IMR-90 (cell line): ENCODE measurements around the gene DUOX2. TPM values are rescaled to one million over a fixed set of nuclear protein-coding genes. Genes with fewer than 3 reads are reported as not detected.
"Not testable (repeated sequence)": the region's sequence is repeated elsewhere in the genome, so short reads cannot be mapped to it uniquely, and the experiment has no call there.

Source experiments
- ATAC-seq: fragments of 200-7000 bp; cut with Tn5 transposase; 2 replicates; pipeline ENCODE4 v1.9.1; 2020; ENCODE audit warnings: low read depth, mild to moderate bottlenecking, moderate library complexity
- BruUV-seq: library from RNA; stranded (reverse); fragments of 400-500 nt; replicated peaks from 2 replicates; lab custom pipeline; 2021; lab: Mats Ljungman, UMichigan
- CTCF ChIA-PET: fragments of 300-600 bp; formaldehyde crosslinking; extraction: SDS; loops from one replicate; lab custom pipeline; 2021; ENCODE audit warnings: antibody characterized with exemption; lab: Yijun Ruan, JAX
- POLR2A ChIA-PET: fragments of 300-600 bp; sonication (Branson Sonifier 250); formaldehyde crosslinking; loops from one replicate; lab custom pipeline; 2022; ENCODE audit warnings: antibody characterized with exemption; ENCODE audit not compliant: unreplicated experiment; lab: Charles Lee
- DNase-seq: peaks from one replicate; pipeline ENCODE4 v3.0.0; 2013
- H2AFZ ChIP-seq: replicated peaks from 2 replicates; pipeline ENCODE3; 2013; ENCODE audit warnings: low read length, mild to moderate bottlenecking; ENCODE audit not compliant: poor library complexity
- H2AK5ac ChIP-seq: 2 replicates; pipeline ENCODE4 v1.6.1; 2013; ENCODE audit warnings: low read depth, low read length, inconsistent platforms
- H2AK9ac ChIP-seq: replicated peaks from 2 replicates; pipeline ENCODE3; 2013; ENCODE audit warnings: mild to moderate bottlenecking, low read depth, low read length, moderate library complexity; ENCODE audit not compliant: poor library complexity
- H2BK120ac ChIP-seq: 2 replicates; pipeline ENCODE4 v1.6.1; 2013; ENCODE audit warnings: low read depth, low read length, inconsistent platforms
- H2BK15ac ChIP-seq: 3 replicates; pipeline ENCODE4 v1.6.1; 2013; ENCODE audit warnings: low read depth, low read length, inconsistent platforms
- H2BK20ac ChIP-seq: 2 replicates; pipeline ENCODE4 v1.6.1; 2013; ENCODE audit warnings: low read depth, mild to moderate bottlenecking, inconsistent platforms, low read length, moderate library complexity
- H2BK5ac ChIP-seq: 2 replicates; pipeline ENCODE4 v1.6.1; 2013; ENCODE audit warnings: mild to moderate bottlenecking, low read depth, low read length, inconsistent platforms; ENCODE audit not compliant: poor library complexity, severe bottlenecking
- H3K14ac ChIP-seq: replicated peaks from 2 replicates; pipeline ENCODE4 v1.6.1; 2013; ENCODE audit warnings: low read depth, low read length, inconsistent platforms
- H3K18ac ChIP-seq: 2 replicates; pipeline ENCODE4 v1.6.1; 2013; ENCODE audit warnings: low read depth, low read length, control low read depth
- H3K23ac ChIP-seq: 2 replicates; pipeline ENCODE4 v1.6.1; 2013; ENCODE audit warnings: low read depth, low read length, inconsistent platforms
- H3K27ac ChIP-seq: 2 replicates; pipeline ENCODE4 v1.5.1; 2013; ENCODE audit warnings: mild to moderate bottlenecking, control low read depth, low read length; ENCODE audit not compliant: insufficient read depth
- H3K27me3 ChIP-seq: 2 replicates; pipeline ENCODE4 v1.6.1; 2013; ENCODE audit warnings: low read length; ENCODE audit not compliant: control insufficient read depth, insufficient read depth
- H3K36me3 ChIP-seq: 2 replicates; pipeline ENCODE4 v1.6.1; 2013; ENCODE audit warnings: low read length, mixed read lengths; ENCODE audit not compliant: control insufficient read depth, insufficient read depth
- H3K4ac ChIP-seq: 2 replicates; pipeline ENCODE4 v1.6.1; 2013; ENCODE audit warnings: low read depth, low read length, inconsistent platforms
- H3K4me1 ChIP-seq: 2 replicates; pipeline ENCODE4 v1.6.1; 2013; ENCODE audit warnings: low read length, mixed read lengths; ENCODE audit not compliant: control insufficient read depth, insufficient read depth
- H3K4me2 ChIP-seq: 2 replicates; pipeline ENCODE4 v1.6.1; 2013; ENCODE audit warnings: low read depth, mild to moderate bottlenecking, control low read depth, low read length, moderate library complexity
- H3K4me3 ChIP-seq: 2 replicates; pipeline ENCODE4 v1.5.1; 2013; ENCODE audit warnings: low read depth, mild to moderate bottlenecking, control low read depth, low read length, moderate library complexity; ENCODE audit not compliant: insufficient read depth
- H3K56ac ChIP-seq: 2 replicates; pipeline ENCODE4 v1.6.1; 2013; ENCODE audit warnings: low read length, inconsistent platforms; ENCODE audit not compliant: insufficient read depth; ENCODE audit errors: extremely low read depth
- H3K79me1 ChIP-seq, 2 experiments: 2 replicates each; pipeline ENCODE4 v1.6.1; 2013; ENCODE audit warnings: low read length in 2 of 2, inconsistent platforms in 1 of 2, low read depth in 1 of 2
- H3K9ac ChIP-seq: 2 replicates; pipeline ENCODE4 v1.6.1; 2013; ENCODE audit warnings: low read depth, low read length, control low read depth
- H3K9me1 ChIP-seq: 2 replicates; pipeline ENCODE4 v1.6.1; 2013; ENCODE audit warnings: low read length, inconsistent platforms; ENCODE audit not compliant: insufficient read depth
- H3K9me3 ChIP-seq: 2 replicates; pipeline ENCODE4 v1.6.1; 2013; ENCODE audit warnings: low read length; ENCODE audit not compliant: control insufficient read depth, insufficient read depth
- H4K20me1 ChIP-seq: 2 replicates; pipeline ENCODE4 v1.6.1; 2013; ENCODE audit warnings: low read length, inconsistent platforms; ENCODE audit not compliant: insufficient read depth
- H4K5ac ChIP-seq: 2 replicates; pipeline ENCODE4 v1.6.1; 2013; ENCODE audit warnings: mild to moderate bottlenecking, low read depth, low read length, control low read depth
- H4K8ac ChIP-seq, 2 experiments: 2 replicates each; pipeline ENCODE4 v1.6.1; 2013; ENCODE audit warnings: low read depth in 2 of 2, low read length in 2 of 2, control low read depth in 1 of 2, inconsistent platforms in 1 of 2
- H4K91ac ChIP-seq: 2 replicates; pipeline ENCODE4 v1.6.1; 2013; ENCODE audit warnings: low read depth, low read length, inconsistent platforms; ENCODE audit not compliant: insufficient read depth
- BHLHE40 ChIP-seq: fragments of 150-350 bp; IDR thresholded peaks from 2 replicates; pipeline ENCODE4 v1.6.1; 2016; ENCODE audit warnings: mild to moderate bottlenecking, low read depth, low read length
- WGBS, 2 experiments: methylation state at CpG; one replicate each; pipeline versions ENCODE4 v1.1.5 to v1.1.7; 2013; ENCODE audit warnings: missing lambda C conversion rate in 2 of 2; ENCODE audit not compliant: insufficient read length in 1 of 2; ENCODE audit errors: extremely low coverage in 2 of 2; 5-methylcytosine and 5-hydroxymethylcytosine counted together
- dilution Hi-C: fragments of 300-500 bp; cut with HindIII; formaldehyde crosslinking; loops from one replicate; pipeline ENCODE4 v1.14.3; 2018; ENCODE audit warnings: low sequenced_read_pairs; ENCODE audit not compliant: unreplicated experiment
- in situ Hi-C: fragments of 300-500 bp; cut with MboI; formaldehyde crosslinking; loops from 3 replicates; pipeline ENCODE4 v1.14.3; 2019; ENCODE audit warnings: low sequenced_read_pairs, inconsistent platforms, mixed read lengths
- intact Hi-C: fragments of 100-400 bp; cut with micrococcal nuclease; formaldehyde crosslinking; loops from 2 replicates; pipeline ENCODE4 v1.10.0; 2022
- polyA plus RNA-seq, 3 experiments: library from polyadenylated mRNA; depleted of rRNA; stranded (reverse); fragments of >200 nt; gene quantifications; 2 replicates each; pipeline ENCODE4 v1.2.3, GENCODE V29; 2012; ENCODE audit warnings: low replicate concordance in 1 of 3
- total RNA-seq: library from RNA; depleted of rRNA; stranded (reverse); fragments of >200 nt; gene quantifications from 2 replicates; pipeline ENCODE4 v1.2.3, GENCODE V29; 2012
- TF ChIP-seq, protein P1 (sequence below): conservative IDR thresholded peaks from 2 replicates; pipeline ENCODE4 v1.5.1; 2012; ENCODE audit warnings: mild to moderate bottlenecking, low read depth, low read length, improper control_type of control experiment

Gene DUOX2
- total and polyA plus RNA-seq, 2 of the 4 experiments (the other 2 are of a cell fraction): not detected

DNA sequence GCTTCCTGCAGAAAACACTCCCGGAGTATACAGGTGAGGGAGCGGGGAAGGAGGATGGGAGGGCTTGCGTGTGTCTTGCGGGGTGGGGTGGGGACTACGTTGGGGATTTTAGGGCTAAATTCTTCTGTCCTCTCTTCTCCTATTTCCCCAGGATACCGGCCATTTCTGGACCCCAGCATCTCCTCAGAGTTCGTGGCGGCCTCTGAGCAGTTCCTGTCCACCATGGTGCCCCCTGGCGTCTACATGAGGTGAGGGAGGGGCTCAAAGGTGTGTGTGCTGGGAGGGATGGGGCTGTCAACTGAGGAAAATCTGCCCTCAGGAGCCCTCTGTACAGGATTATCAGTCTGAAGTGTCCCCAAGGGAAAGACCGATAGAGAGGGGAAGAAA lies 22.4 kb upstream of the DUOX2 start:
- Histone ChIP-seq H4K8ac (no peak overlapping the region), H3K79me1 (no peaks in the 10 kb centered on the region), H3K9me1 (no peaks in the 10 kb centered on the region), H2AK5ac (no peak overlapping the region), H4K91ac (no peak overlapping the region), H3K4me2 (no peak overlapping the region), H2AFZ (no peak overlapping the region), H3K4ac (no peak overlapping the region), H4K5ac (no peak overlapping the region), H2BK5ac (no peak overlapping the region), H3K14ac (no peak overlapping the region), H2BK15ac (no peak overlapping the region), H2BK120ac (no peak overlapping the region), H3K4me1 (no peaks in the 10 kb centered on the region), H3K23ac (no peak overlapping the region), H3K18ac (no peak overlapping the region), H3K4me3 (no peak overlapping the region), H4K20me1 (no peaks in the 10 kb centered on the region), H3K36me3 (no peaks in the 10 kb centered on the region), H3K56ac (no peak overlapping the region), H3K9ac (no peak overlapping the region), H3K9me3 (peaks cover 3% of the 10 kb centered on the region; the same call in 1 of the 2 replicates), H3K27me3 (peaks cover 73% of the 10 kb centered on the region), H2BK20ac (no peak overlapping the region), H3K27ac (no peak overlapping the region), H2AK9ac (no peak overlapping the region)
- WGBS, 2 experiments: no CpG with 5 or more reads among the region's 10 CpGs
- ATAC-seq (no peak), DNase-seq (no peak)
- in situ Hi-C loops (no loop called here), dilution Hi-C loops (no loop called here), intact Hi-C loops (no loop called here)
- no TSS peak for BruUV-seq
- ChIA-PET POLR2A (no interaction called here), CTCF (no interaction called here)
- TF ChIP-seq, protein P1, sequence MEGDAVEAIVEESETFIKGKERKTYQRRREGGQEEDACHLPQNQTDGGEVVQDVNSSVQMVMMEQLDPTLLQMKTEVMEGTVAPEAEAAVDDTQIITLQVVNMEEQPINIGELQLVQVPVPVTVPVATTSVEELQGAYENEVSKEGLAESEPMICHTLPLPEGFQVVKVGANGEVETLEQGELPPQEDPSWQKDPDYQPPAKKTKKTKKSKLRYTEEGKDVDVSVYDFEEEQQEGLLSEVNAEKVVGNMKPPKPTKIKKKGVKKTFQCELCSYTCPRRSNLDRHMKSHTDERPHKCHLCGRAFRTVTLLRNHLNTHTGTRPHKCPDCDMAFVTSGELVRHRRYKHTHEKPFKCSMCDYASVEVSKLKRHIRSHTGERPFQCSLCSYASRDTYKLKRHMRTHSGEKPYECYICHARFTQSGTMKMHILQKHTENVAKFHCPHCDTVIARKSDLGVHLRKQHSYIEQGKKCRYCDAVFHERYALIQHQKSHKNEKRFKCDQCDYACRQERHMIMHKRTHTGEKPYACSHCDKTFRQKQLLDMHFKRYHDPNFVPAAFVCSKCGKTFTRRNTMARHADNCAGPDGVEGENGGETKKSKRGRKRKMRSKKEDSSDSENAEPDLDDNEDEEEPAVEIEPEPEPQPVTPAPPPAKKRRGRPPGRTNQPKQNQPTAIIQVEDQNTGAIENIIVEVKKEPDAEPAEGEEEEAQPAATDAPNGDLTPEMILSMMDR: 0 out of 2 replicates have a peak, but pooled peaks have one; percentile 2
- no peak for TF ChIP-seq BHLHE40

DNA sequence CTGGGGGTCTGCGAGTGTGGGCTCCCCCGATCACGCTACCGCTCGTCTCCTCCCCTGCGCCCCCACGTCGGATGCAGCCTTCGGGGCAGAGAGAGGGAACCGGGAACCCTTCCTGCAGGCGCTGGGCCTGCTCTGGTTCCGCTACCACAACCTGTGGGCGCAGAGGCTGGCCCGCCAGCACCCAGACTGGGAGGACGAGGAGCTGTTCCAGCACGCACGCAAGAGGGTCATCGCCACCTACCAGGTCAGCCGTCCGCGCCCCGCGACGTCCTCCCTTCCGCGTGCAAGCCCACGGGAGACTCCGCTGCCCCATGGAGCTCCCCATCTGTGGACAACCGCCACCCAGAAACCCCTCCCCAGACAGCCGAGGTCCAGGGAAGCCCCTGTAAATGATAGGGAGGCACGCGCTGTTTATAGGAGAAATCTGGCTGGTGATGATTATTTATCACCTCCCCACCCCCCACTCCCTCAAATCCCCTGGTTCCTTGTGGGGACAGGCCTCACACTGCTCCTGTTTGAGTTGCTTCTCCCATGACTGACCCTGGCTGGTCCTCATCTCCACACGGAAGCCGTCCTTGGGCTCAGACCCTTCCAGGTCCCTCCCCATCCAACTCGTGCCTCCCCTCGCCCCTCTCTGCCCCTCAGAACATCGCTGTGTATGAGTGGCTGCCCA lies 21.9 kb upstream of the DUOX2 start:
- H2BK120ac ChIP-seq, H3K4me3 ChIP-seq, H2BK5ac ChIP-seq, H3K4me1 ChIP-seq, H4K8ac ChIP-seq, H3K36me3 ChIP-seq, H4K91ac ChIP-seq, H3K4me2 ChIP-seq, H2BK15ac ChIP-seq, BruUV-seq, H3K9ac ChIP-seq, H3K27ac ChIP-seq, intact Hi-C loops, CTCF ChIA-PET, H3K4ac ChIP-seq, H3K23ac ChIP-seq, H2AK9ac ChIP-seq, H2BK20ac ChIP-seq, H4K20me1 ChIP-seq, H3K9me1 ChIP-seq, dilution Hi-C loops, H4K5ac ChIP-seq, H3K56ac ChIP-seq, H3K18ac ChIP-seq, H3K9me3 ChIP-seq, H3K79me1 ChIP-seq, DNase-seq, H2AFZ ChIP-seq, H3K14ac ChIP-seq, ATAC-seq, H2AK5ac ChIP-seq, POLR2A ChIA-PET, in situ Hi-C loops: not testable (repeated sequence)
- no CpG with 5 or more reads among the region's 37 CpGs for WGBS, 2 experiments
- H3K27me3 ChIP-seq: peaks cover 74% of the 10 kb centered on the region
